HL-60 (cell line): Measurements from ENCODE around the gene SLC38A10.

Experiments
- DNase-seq, 2 experiments: peaks; one replicate each; pipeline ENCODE4 v3.0.0-alpha.2; 2010 to 2020; ENCODE audit warnings: low read depth in 1 of 2, low spot score in 1 of 2
- H3K27ac ChIP-seq: fragments of 250-450 bp; sonication (Bioruptor Pico); replicated peaks from 2 replicates; pipeline ENCODE4 v1.5.1; 2020; ENCODE audit warnings: mild to moderate bottlenecking, moderate library complexity
- H3K27me3 ChIP-seq: fragments of 250-450 bp; sonication (Bioruptor Pico); 2 replicates; pipeline ENCODE4 v1.5.1; 2021; ENCODE audit warnings: mild to moderate bottlenecking, moderate library complexity; ENCODE audit not compliant: insufficient read depth, poor library complexity, severe bottlenecking
- H3K4me3 ChIP-seq: replicated peaks from 2 replicates; pipeline ENCODE4 v1.5.1; 2011; ENCODE audit warnings: mild to moderate bottlenecking, control low read depth, low read length; ENCODE audit not compliant: insufficient read depth
- GABPA ChIP-seq: IDR thresholded peaks from 2 replicates; pipeline ENCODE4 v1.6.1; 2012; ENCODE audit warnings: low read depth
- POLR2AphosphoS5 ChIP-seq: IDR thresholded peaks from 2 replicates; pipeline ENCODE4 v1.6.1; 2012; ENCODE audit warnings: low read depth
- SPI1 ChIP-seq: IDR thresholded peaks from 2 replicates; pipeline ENCODE4 v1.6.1; 2012; ENCODE audit warnings: low read depth, mild to moderate bottlenecking, borderline replicate concordance
- TF ChIP-seq, protein P1 (sequence below): IDR thresholded peaks from one replicate; pipeline ENCODE4 v1.5.1; 2011; ENCODE audit warnings: low read length, control low read depth, inconsistent platforms; ENCODE audit not compliant: insufficient read depth
- TF ChIP-seq, protein P2 (sequence below): IDR thresholded peaks from 2 replicates; pipeline ENCODE4 v1.6.1; 2012; ENCODE audit warnings: low read depth; ENCODE audit not compliant: insufficient replicate concordance

Gene SLC38A10

DNA sequence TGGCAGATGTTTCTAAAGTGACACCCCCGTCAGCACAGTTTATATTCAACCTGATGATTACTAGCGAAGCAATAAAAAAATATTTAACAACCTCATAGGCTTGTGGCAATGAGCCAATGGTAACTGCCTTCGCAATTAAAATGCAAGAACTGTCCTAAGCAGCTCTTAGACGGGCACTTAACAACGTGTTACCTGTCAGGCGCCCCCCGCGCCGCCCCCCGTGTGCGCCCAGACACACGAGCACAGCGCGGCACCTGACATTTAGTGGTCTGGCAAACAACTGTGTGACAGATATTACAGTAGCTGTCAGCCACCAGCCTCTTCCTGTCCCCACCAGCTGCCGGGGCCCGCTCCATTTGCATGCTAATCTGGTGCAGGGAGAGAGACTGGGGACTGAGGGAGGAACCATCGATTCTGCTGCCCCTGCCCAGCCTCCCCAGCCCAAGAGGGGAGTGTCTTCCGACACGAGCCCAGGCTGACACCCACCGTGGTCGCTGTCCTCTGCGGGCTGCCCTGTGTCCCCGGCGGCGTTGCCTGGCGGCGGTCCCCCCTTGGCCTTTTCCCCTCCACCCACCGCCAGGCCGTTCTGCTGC, 43.3 kb downstream of the SLC38A10 start:
- Histone ChIP-seq H3K27me3 (no peaks in the 10 kb centered on the region), H3K27ac (no peak overlapping the region), H3K4me3 (no peak overlapping the region)
- TF ChIP-seq GABPA (no peak), POLR2AphosphoS5 (no peak), SPI1 (no peak)
- TF ChIP-seq, protein P1, sequence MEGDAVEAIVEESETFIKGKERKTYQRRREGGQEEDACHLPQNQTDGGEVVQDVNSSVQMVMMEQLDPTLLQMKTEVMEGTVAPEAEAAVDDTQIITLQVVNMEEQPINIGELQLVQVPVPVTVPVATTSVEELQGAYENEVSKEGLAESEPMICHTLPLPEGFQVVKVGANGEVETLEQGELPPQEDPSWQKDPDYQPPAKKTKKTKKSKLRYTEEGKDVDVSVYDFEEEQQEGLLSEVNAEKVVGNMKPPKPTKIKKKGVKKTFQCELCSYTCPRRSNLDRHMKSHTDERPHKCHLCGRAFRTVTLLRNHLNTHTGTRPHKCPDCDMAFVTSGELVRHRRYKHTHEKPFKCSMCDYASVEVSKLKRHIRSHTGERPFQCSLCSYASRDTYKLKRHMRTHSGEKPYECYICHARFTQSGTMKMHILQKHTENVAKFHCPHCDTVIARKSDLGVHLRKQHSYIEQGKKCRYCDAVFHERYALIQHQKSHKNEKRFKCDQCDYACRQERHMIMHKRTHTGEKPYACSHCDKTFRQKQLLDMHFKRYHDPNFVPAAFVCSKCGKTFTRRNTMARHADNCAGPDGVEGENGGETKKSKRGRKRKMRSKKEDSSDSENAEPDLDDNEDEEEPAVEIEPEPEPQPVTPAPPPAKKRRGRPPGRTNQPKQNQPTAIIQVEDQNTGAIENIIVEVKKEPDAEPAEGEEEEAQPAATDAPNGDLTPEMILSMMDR = no peak
- TF ChIP-seq, protein P2, sequence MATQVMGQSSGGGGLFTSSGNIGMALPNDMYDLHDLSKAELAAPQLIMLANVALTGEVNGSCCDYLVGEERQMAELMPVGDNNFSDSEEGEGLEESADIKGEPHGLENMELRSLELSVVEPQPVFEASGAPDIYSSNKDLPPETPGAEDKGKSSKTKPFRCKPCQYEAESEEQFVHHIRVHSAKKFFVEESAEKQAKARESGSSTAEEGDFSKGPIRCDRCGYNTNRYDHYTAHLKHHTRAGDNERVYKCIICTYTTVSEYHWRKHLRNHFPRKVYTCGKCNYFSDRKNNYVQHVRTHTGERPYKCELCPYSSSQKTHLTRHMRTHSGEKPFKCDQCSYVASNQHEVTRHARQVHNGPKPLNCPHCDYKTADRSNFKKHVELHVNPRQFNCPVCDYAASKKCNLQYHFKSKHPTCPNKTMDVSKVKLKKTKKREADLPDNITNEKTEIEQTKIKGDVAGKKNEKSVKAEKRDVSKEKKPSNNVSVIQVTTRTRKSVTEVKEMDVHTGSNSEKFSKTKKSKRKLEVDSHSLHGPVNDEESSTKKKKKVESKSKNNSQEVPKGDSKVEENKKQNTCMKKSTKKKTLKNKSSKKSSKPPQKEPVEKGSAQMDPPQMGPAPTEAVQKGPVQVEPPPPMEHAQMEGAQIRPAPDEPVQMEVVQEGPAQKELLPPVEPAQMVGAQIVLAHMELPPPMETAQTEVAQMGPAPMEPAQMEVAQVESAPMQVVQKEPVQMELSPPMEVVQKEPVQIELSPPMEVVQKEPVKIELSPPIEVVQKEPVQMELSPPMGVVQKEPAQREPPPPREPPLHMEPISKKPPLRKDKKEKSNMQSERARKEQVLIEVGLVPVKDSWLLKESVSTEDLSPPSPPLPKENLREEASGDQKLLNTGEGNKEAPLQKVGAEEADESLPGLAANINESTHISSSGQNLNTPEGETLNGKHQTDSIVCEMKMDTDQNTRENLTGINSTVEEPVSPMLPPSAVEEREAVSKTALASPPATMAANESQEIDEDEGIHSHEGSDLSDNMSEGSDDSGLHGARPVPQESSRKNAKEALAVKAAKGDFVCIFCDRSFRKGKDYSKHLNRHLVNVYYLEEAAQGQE = no peak
- no peak for DNase-seq

DNA sequence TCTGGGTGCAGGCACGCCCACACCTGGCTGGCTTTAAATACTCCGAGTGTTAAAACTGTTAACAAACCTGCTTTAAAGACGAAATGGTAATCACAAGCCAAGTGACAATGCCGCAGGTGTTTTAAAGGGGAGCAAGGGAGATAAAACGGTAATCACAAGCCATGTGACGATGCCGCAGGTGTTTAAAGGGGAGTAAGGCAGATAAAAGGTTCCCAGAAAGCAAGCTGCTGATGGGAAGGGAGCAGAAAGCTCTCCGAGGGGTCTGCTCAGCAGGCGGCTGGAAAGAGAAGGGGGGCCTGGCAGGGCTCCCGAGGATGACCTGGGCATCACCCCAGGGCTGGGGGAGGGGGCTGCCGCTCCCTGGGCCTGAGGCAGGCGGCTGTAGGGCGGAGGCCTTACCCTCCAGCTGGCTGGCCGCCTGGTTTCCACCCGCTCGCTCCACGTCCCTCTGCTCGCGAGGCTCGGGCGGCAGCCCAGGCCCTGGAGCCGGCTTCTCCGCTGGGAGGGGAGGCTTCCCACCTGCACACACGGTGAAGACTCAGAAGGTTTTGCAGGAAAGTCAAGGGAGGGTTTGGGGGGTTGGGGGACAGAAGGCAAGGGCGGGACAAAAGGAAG, 43.9 kb downstream of the SLC38A10 start:
- H3K4me3 ChIP-seq = no peak overlapping the region
- TF ChIP-seq POLR2AphosphoS5 = no peak
- no peak for TF ChIP-seq SPI1
- TF ChIP-seq, protein P1 = no peak
- TF ChIP-seq, protein P2 = no peak
- TF ChIP-seq GABPA = no peak
- no peak overlapping the region for H3K27ac ChIP-seq
- no peaks in the 10 kb centered on the region for H3K27me3 ChIP-seq
- no peak for DNase-seq

DNA sequence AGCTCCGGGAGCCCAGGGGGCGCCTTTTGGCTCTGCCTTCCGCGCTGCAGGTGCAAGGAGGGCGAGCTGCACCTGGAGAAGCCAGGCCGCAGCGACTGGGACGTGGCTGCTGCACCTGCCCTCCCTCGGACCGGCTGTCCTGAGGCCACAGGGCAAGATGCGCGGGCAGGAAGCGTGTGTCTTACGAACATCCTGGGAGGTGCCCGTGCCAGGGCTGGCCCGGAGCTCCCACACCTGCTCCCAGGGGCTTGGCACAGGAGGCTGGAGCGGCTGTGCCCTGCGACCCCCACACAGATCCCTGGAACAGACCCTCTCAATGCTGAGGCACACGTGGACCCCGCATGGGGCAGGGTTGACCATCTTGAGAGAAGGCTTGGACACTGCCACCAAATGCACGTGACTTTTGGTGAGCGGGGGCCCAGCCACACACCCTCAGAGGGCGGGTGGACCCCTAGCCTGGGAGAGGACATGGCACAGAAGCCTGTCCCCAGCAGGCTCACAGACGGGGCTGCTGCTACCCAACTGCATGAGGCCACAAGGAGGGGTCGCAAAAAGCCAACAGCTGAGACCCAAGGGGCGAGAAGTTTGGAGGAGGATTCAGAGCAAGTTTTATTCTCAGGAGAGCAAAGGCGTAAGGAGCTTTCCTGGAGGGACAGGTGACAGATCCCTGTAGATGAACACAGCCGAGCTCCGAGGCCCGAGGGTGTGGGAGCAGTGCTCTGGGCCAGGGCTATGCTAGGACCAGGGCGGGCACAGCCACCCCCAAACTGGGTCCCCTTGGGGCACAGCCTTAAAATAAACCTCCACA, 44.6 kb downstream of the SLC38A10 start:
- DNase-seq = no peak
- H3K27me3 ChIP-seq = no peaks in the 10 kb centered on the region
- TF ChIP-seq GABPA = no peak
- TF ChIP-seq SPI1 = no peak
- TF ChIP-seq, protein P2 = no peak
- TF ChIP-seq POLR2AphosphoS5 = no peak
- TF ChIP-seq, protein P1 = no peak
- no peak overlapping the region for H3K27ac ChIP-seq
- H3K4me3 ChIP-seq = no peak overlapping the region
